ENCODE results near the gene AVL9. TPM values are rescaled to one million over a fixed set of nuclear protein-coding genes. Genes with fewer than 3 reads are reported as not detected.

Gene AVL9
- polyA plus RNA-seq, 1 of the 3 experiments (the other 2 are of a cell fraction): 8.9 TPM

GRCh38 chr7:32481921-32482320, 13.4 kb upstream of the AVL9 start:
- WGBS (ENCODE audit: low lambda C conversion rate): 43% methylated on average over 3 of the region's 3 CpGs
- Histone ChIP-seq H3K4me1 (ENCODE audit: control insufficient read depth in 1 of 2, insufficient read depth in 2 of 2, low read depth in 1 of 2, low read length in 1 of 2) (peaks cover 0 to 14% of the 10 kb centered on the region in 2 experiments; a peak in 2 of 4 replicates), H3F3A (replicated peaks; ENCODE audit: insufficient read depth) (peaks cover 7% of the 10 kb centered on the region), H3K4me3 (ENCODE audit: low read depth in 2 of 2, low read length in 1 of 2) (no peak overlapping the region), H3K36me3 (replicated peaks in 1 of 2; ENCODE audit: control insufficient read depth in 1 of 2, insufficient read depth in 2 of 2, low read length in 1 of 2) (peaks cover 13 to 20% of the 10 kb centered on the region in 2 experiments), H4K20me1 (ENCODE audit: insufficient read depth) (no peaks in the 10 kb centered on the region), H3K9me3 (no peaks in the 10 kb centered on the region), H3K27me3 (ENCODE audit: insufficient read depth) (no peaks in the 10 kb centered on the region), H3K9me2 (no peaks in the 10 kb centered on the region), H3K9ac (no peak overlapping the region), H3K79me2 (ENCODE audit: insufficient read depth) (no peaks in the 10 kb centered on the region), H3K4me2 (no peak overlapping the region), H3K27ac (ENCODE audit: low read depth in 2 of 2, low read length in 1 of 2) (peak overlapping the region in 1 of 2 experiments; percentile 82; a peak in 2 of 4 replicates), H2AFZ (ENCODE audit: low read depth) (no peak overlapping the region)
- DNase-seq: peak; percentile 38
- ChIA-PET CTCF (interaction anchor here (0.6 to 8.7 kb wide), 3 partner anchors 8 to 1425 kb away, joined by 3 to 163 read pairs (median 3); partner anchors contain the start of gene LSM5), POLR2A (no interaction called here)
- TF ChIP-seq REST (IDR thresholded peaks at IDR 0.05; ENCODE audit: low read depth, low read length) (no peak), IRF3 (IDR thresholded peaks at IDR 0.05; ENCODE audit: low read depth, low read length) (no peak), EZH2phosphoT487 (IDR thresholded peaks at IDR 0.05; ENCODE audit: borderline replicate concordance, low read depth) (no peak), RCOR1 (IDR thresholded peaks at IDR 0.05; ENCODE audit: low read length) (peak; percentile 23; the same call in 1 of the 2 replicates), CTCF (IDR thresholded peaks at IDR 0.05) (no peak), MEF2A (IDR thresholded peaks at IDR 0.05; ENCODE audit: borderline replicate concordance, low read depth) (no peak), YY1 (IDR thresholded peaks at IDR 0.05; ENCODE audit: low read depth) (no peak), GATA2 (CRISPR knock-in tag; IDR thresholded peaks at IDR 0.05) (0 out of 2 replicates have a peak, but pooled peaks have one; percentile 44), USF2 (IDR thresholded peaks at IDR 0.05; ENCODE audit: borderline replicate concordance, low read depth, low read length) (no peak), JUND (IDR thresholded peaks at IDR 0.05) (no peak), MAX (IDR thresholded peaks at IDR 0.05; ENCODE audit: low read depth) (no peak), MXI1 (IDR thresholded peaks at IDR 0.05; ENCODE audit: low read depth, low read length) (no peak), RXRA (IDR thresholded peaks at IDR 0.05; ENCODE audit: borderline replicate concordance, low read depth) (no peak), TEAD4 (IDR thresholded peaks at IDR 0.05; ENCODE audit: borderline replicate concordance, insufficient read depth) (no peak), PBX3 (IDR thresholded peaks at IDR 0.05) (no peak), EP300 (IDR thresholded peaks at IDR 0.05; ENCODE audit: borderline replicate concordance in 1 of 2, low read depth in 1 of 2, low read length in 1 of 2) (0 out of 4 replicates have a peak, but pooled peaks of 1 of the 2 experiments have one; percentile 35), TAF1 (IDR thresholded peaks at IDR 0.05; ENCODE audit: borderline replicate concordance, low read depth, low read length) (no peak)
